Neural cell (in vitro differentiated cells): ENCODE data around the gene NFIX. TPM values are rescaled to one million over a fixed set of nuclear protein-coding genes. Genes with fewer than 3 reads are reported as not detected.
"Not testable (repeated sequence)": the region's sequence is repeated elsewhere in the genome, so short reads cannot be mapped to it uniquely, and the experiment has no call there.

Experiments
- H2AFZ ChIP-seq: fragments of 200-600, 300-800 bp; sonication (generic), shearing (Covaris generic); 2 replicates; pipeline ENCODE4 v1.6.0; 2014; ENCODE audit warnings: low read depth, mild to moderate bottlenecking, antibody characterized with exemption, low read length, moderate library complexity
- H3F3A ChIP-seq: fragments of 200-600 bp; shearing (Covaris generic); 2 replicates; pipeline ENCODE4 v1.6.1; 2016; ENCODE audit warnings: mild to moderate bottlenecking, moderate library complexity, mixed read lengths, antibody characterized with exemption, low read length; ENCODE audit not compliant: insufficient read depth, poor library complexity, severe bottlenecking
- H3K27ac ChIP-seq: fragments of 200-600, 300-800 bp; sonication (generic), shearing (Covaris generic); 2 replicates; pipeline ENCODE4 v1.5.1; 2014; ENCODE audit warnings: mild to moderate bottlenecking, low read length, moderate library complexity
- H3K27me3 ChIP-seq: fragments of 300-800, 200-600 bp; sonication (generic), shearing (Covaris generic); 2 replicates; pipeline ENCODE4 v1.6.0; 2014; ENCODE audit warnings: mild to moderate bottlenecking, low read depth, low read length, moderate library complexity; ENCODE audit not compliant: insufficient read depth
- H3K36me3 ChIP-seq: fragments of 300-800, 200-600 bp; sonication (generic), shearing (Covaris generic); 2 replicates; pipeline ENCODE4 v1.5.1; 2014; ENCODE audit warnings: mild to moderate bottlenecking, antibody characterized with exemption, low read length, moderate library complexity; ENCODE audit not compliant: insufficient read depth
- H3K4me2 ChIP-seq: fragments of 300-800, 200-600 bp; sonication (generic), shearing (Covaris generic); 2 replicates; pipeline ENCODE4 v1.6.0; 2014; ENCODE audit warnings: mild to moderate bottlenecking, low read length
- H3K4me3 ChIP-seq: fragments of 300-800, 200-600 bp; sonication (generic), shearing (Covaris generic); 2 replicates; pipeline ENCODE4 v1.5.1; 2014; ENCODE audit warnings: mild to moderate bottlenecking, low read length, moderate library complexity
- H3K79me2 ChIP-seq: fragments of 200-600 bp; shearing (Covaris generic); replicated peaks from 2 replicates; pipeline ENCODE4 v1.6.0; 2014; ENCODE audit warnings: mild to moderate bottlenecking, low read length, moderate library complexity; ENCODE audit not compliant: insufficient read depth
- H3K9ac ChIP-seq: fragments of 300-800, 200-600 bp; sonication (generic), shearing (Covaris generic); 2 replicates; pipeline ENCODE4 v1.6.1; 2016; ENCODE audit warnings: mild to moderate bottlenecking, low read length, mixed read lengths
- H3K9me2 ChIP-seq: fragments of 200-600 bp; shearing (Covaris generic); 2 replicates; pipeline ENCODE4 v1.6.1; 2016; ENCODE audit warnings: mild to moderate bottlenecking, low read length, mixed read lengths; ENCODE audit not compliant: insufficient read depth
- H3K9me3 ChIP-seq: fragments of 200-600, 300-800 bp; sonication (generic), shearing (Covaris generic); 2 replicates; pipeline ENCODE4 v1.6.1; 2016; ENCODE audit warnings: mild to moderate bottlenecking, mixed run types, low read length, moderate library complexity, mixed read lengths
- H4K20me1 ChIP-seq: fragments of 200-600 bp; shearing (Covaris generic); 2 replicates; pipeline ENCODE4 v1.6.1; 2016; ENCODE audit warnings: mild to moderate bottlenecking, mixed run types; ENCODE audit not compliant: insufficient read depth
- CTCF ChIP-seq: fragments of 450-650 bp; IDR thresholded peaks from 2 replicates; pipeline ENCODE4 v1.5.1; 2014; ENCODE audit warnings: antibody characterized with exemption, mild to moderate bottlenecking, moderate library complexity; ENCODE audit not compliant: poor library complexity, severe bottlenecking
- EP300 ChIP-seq: fragments of 450-650 bp; conservative IDR thresholded peaks from 2 replicates; pipeline ENCODE4 v1.6.1; 2014; ENCODE audit warnings: antibody characterized with exemption, mild to moderate bottlenecking, moderate library complexity; ENCODE audit not compliant: poor library complexity, severe bottlenecking
- EZH2 ChIP-seq: fragments of 200-600, 300-800 bp; shearing (Covaris generic), sonication (generic); IDR thresholded peaks from 2 replicates; pipeline ENCODE4 v1.6.1; 2014; ENCODE audit warnings: antibody characterized with exemption, low read length, borderline replicate concordance, mild to moderate bottlenecking; ENCODE audit not compliant: insufficient read depth, poor library complexity, severe bottlenecking
- MXI1 ChIP-seq: fragments of 450-650 bp; conservative IDR thresholded peaks from 2 replicates; pipeline ENCODE4 v1.6.1; 2014; ENCODE audit warnings: antibody characterized with exemption, mild to moderate bottlenecking; ENCODE audit not compliant: poor library complexity, severe bottlenecking
- POLR2AphosphoS5 ChIP-seq: IDR thresholded peaks from 2 replicates; pipeline ENCODE4 v1.6.1; 2012
- RAD21 ChIP-seq: fragments of 450-650 bp; conservative IDR thresholded peaks from 2 replicates; pipeline ENCODE4 v1.6.1; 2014; ENCODE audit warnings: antibody characterized with exemption, mild to moderate bottlenecking, moderate library complexity
- REST ChIP-seq: IDR thresholded peaks from 2 replicates; pipeline ENCODE4 v1.6.1; 2012; ENCODE audit warnings: borderline replicate concordance
- SMC3 ChIP-seq: fragments of 450-650 bp; conservative IDR thresholded peaks from 2 replicates; pipeline ENCODE4 v1.6.1; 2014; ENCODE audit warnings: antibody characterized with exemption, mild to moderate bottlenecking, moderate library complexity; ENCODE audit not compliant: poor library complexity
- TAF1 ChIP-seq: IDR thresholded peaks from 2 replicates; pipeline ENCODE4 v1.6.1; 2012; ENCODE audit warnings: low read depth
- polyA plus RNA-seq: library from polyadenylated mRNA; depleted of rRNA; stranded (reverse); fragments of >200 nt; gene quantifications from 2 replicates; pipeline ENCODE4 v1.2.3, GENCODE V29; 2014

Gene NFIX
- polyA plus RNA-seq, 1 donor from 2014 or later = not detected

- H3K4me2 ChIP-seq = peak overlapping the region; percentile 55
- peak overlapping the region; percentile 63 for H3K27ac ChIP-seq
- H3F3A ChIP-seq, H3K9me3 ChIP-seq, H3K36me3 ChIP-seq, H3K9me2 ChIP-seq, H3K79me2 ChIP-seq, H4K20me1 ChIP-seq, H3K27me3 ChIP-seq: not testable (repeated sequence)
- H3K9ac ChIP-seq = peak overlapping the region; percentile 77
- H2AFZ ChIP-seq = peak overlapping the region; percentile 65
- H3K4me3 ChIP-seq = peak overlapping the region; percentile 97
Measured at GRCh38 chr19:12957389-12957952, 37.8 kb upstream of the NFIX start.

- H3K36me3 ChIP-seq = no peaks in the 10 kb centered on the region
- H2AFZ ChIP-seq = no peak overlapping the region
- TF ChIP-seq TAF1 (no peak), RAD21 (no peak), EP300 (no peak), REST (no peak), SMC3 (no peak), POLR2AphosphoS5 (no peak), MXI1 (no peak), CTCF (no peak), EZH2 (no peak)
- no peaks in the 10 kb centered on the region for H3K79me2 ChIP-seq
- no peaks in the 10 kb centered on the region for H3F3A ChIP-seq
- no peak overlapping the region for H3K9ac ChIP-seq
- H3K27me3 ChIP-seq = no peaks in the 10 kb centered on the region
- no peak overlapping the region for H3K27ac ChIP-seq
- no peaks in the 10 kb centered on the region for H3K9me2 ChIP-seq
- H3K9me3 ChIP-seq = no peaks in the 10 kb centered on the region
- H3K4me2 ChIP-seq = no peak overlapping the region
- H3K4me3 ChIP-seq = no peak overlapping the region
- no peaks in the 10 kb centered on the region for H4K20me1 ChIP-seq
Measured at GRCh38 chr19:12959481-12959880, 35.8 kb upstream of the NFIX start.
